AG04449 (cell line): ENCODE data around the gene HIP1R.

ENCODE experiments used
- CTCF ChIA-PET: fragments of 350-600 bp; formaldehyde crosslinking; extraction: SDS; loops from one replicate; lab custom pipeline; 2021; ENCODE audit warnings: antibody characterized with exemption; lab: Yijun Ruan, JAX
- POLR2A ChIA-PET: fragments of 400-600, 350-600 bp; formaldehyde crosslinking; extraction: SDS; loops from one replicate; lab custom pipeline; 2020; ENCODE audit warnings: antibody characterized with exemption, inconsistent platforms; lab: Yijun Ruan, JAX
- DNase-seq: peaks from one replicate; pipeline ENCODE4 v3.0.0-alpha.2; 2010; ENCODE audit warnings: low read depth, low spot score
- H3K4me3 ChIP-seq: 2 replicates; pipeline ENCODE4 v1.5.1; 2011; ENCODE audit warnings: low read depth, mild to moderate bottlenecking, control low read depth, low read length
- TF ChIP-seq, protein P1 (sequence below): IDR thresholded peaks from one replicate; pipeline ENCODE4 v1.5.1; 2011; ENCODE audit warnings: mild to moderate bottlenecking, moderate library complexity, low read length, control low read depth, inconsistent platforms; ENCODE audit not compliant: insufficient read depth; ENCODE audit errors: missing control alignments

Gene HIP1R

DNA sequence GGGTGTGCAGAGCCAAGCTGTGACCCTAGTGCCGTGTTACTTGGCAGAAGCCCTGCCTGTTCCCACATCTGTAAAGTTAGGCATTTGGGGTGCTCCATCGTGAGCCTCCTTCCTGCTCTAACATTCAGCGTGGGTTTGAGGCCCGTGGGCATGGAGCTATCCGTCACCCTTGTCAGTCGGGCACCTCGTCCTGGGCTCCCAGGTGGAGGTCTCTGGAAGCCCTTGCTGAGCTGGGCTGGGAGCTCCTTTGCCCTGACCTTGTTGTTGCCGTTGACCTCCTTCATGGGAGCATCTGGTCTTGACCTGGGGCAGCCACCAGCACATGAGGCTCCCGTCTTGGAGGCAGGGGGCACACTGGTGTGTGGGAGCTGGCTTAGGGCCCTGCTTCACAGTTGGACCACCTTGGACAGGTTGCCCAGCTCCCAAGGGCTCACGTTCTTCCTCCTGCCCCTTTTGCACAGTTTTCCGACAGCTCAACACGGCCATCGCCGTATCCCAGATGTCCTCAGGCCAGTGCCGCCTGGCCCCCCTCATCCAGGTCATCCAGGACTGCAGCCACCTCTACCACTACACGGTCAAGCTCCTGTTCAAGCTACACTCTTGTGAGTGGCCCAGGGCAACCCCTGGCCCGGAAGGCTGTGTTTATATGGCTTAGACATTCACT is 18.5 kb downstream of the HIP1R start:
- ChIA-PET CTCF (interaction anchor here (0.6 to 2.1 kb wide), 11 partner anchors 8 to 112 kb away, joined by 3 to 9 read pairs (median 3); partner anchors contain the start of gene ABCB9), POLR2A (no interaction called here)
- no peak for DNase-seq
- TF ChIP-seq, protein P1, sequence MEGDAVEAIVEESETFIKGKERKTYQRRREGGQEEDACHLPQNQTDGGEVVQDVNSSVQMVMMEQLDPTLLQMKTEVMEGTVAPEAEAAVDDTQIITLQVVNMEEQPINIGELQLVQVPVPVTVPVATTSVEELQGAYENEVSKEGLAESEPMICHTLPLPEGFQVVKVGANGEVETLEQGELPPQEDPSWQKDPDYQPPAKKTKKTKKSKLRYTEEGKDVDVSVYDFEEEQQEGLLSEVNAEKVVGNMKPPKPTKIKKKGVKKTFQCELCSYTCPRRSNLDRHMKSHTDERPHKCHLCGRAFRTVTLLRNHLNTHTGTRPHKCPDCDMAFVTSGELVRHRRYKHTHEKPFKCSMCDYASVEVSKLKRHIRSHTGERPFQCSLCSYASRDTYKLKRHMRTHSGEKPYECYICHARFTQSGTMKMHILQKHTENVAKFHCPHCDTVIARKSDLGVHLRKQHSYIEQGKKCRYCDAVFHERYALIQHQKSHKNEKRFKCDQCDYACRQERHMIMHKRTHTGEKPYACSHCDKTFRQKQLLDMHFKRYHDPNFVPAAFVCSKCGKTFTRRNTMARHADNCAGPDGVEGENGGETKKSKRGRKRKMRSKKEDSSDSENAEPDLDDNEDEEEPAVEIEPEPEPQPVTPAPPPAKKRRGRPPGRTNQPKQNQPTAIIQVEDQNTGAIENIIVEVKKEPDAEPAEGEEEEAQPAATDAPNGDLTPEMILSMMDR = no peak
- no peak overlapping the region for H3K4me3 ChIP-seq

DNA sequence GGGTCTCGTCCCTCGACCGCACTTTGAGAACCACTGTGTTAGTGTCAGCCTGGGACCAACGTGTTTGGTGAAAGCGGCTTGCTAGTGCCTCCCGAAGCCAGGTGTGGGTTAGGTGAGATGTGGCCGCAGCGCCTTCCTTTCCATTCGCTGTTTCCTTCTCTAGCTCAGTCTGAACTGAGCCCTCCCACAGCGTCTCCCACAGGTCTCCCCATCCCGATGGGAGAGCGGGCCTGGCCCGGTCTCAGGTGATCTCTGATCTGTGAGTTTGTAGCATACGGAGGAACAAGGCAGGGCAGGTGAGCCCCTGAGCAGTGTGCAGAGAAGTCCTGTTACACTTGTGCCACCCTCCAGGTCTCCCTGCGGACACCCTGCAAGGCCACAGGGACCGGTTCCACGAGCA is 19.3 kb downstream of the HIP1R start:
- ChIA-PET POLR2A (no interaction called here), CTCF (interaction anchor here (0.6 to 2.2 kb wide), 6 partner anchors 9 to 100 kb away, joined by 3 to 9 read pairs (median 4); no protein-coding TSS in a partner anchor)
- TF ChIP-seq, protein P1 = no peak
- no peak overlapping the region for H3K4me3 ChIP-seq
- no peak for DNase-seq

DNA sequence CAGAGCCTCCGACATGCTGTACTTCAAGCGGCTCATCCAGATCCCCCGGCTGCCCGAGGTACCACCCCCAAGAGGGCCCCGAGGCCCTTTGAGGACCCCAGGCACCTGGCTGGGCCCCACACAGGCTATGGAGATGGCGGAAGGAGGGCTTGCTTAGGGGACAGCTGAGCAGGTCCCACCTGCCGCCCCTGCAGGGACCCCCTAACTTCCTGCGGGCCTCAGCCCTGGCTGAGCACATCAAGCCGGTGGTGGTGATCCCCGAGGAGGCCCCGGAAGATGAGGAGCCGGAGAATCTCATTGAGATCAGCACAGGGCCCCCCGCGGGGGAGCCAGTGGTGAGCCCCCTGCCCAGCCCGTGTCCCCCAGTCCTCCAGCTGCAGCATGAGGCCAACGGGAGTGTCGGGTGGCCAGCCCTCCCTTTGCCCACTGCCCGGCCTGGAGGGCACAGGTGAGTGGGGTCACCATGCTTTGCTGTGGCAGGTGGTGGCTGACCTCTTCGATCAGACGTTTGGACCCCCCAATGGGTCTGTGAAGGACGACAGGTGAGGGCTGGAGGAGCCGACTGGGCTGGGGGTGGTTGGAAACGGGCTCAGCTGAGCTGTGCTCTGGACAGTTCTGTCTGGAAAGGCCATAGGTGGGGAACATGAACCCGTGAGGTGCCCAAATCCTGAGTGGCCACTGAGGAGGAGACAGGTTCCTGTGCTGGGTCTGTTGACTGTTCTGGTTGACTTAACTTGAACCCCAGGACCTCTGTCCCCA is 20.0 kb downstream of the HIP1R start:
- CTCF ChIA-PET = interaction anchor here (1.0 to 18.4 kb wide), 5 partner anchors 9 to 218 kb away, joined by 3 to 449 read pairs (median 6); no protein-coding TSS in a partner anchor
- no peak for DNase-seq
- TF ChIP-seq, protein P1 = no peak
- no peak overlapping the region for H3K4me3 ChIP-seq
- POLR2A ChIA-PET = interaction anchor here (1.5 kb wide), 1 partner anchor 378 kb away, joined by 5 read pairs; the partner anchor contains the start of genes MPHOSPH9 and MTRFR

DNA sequence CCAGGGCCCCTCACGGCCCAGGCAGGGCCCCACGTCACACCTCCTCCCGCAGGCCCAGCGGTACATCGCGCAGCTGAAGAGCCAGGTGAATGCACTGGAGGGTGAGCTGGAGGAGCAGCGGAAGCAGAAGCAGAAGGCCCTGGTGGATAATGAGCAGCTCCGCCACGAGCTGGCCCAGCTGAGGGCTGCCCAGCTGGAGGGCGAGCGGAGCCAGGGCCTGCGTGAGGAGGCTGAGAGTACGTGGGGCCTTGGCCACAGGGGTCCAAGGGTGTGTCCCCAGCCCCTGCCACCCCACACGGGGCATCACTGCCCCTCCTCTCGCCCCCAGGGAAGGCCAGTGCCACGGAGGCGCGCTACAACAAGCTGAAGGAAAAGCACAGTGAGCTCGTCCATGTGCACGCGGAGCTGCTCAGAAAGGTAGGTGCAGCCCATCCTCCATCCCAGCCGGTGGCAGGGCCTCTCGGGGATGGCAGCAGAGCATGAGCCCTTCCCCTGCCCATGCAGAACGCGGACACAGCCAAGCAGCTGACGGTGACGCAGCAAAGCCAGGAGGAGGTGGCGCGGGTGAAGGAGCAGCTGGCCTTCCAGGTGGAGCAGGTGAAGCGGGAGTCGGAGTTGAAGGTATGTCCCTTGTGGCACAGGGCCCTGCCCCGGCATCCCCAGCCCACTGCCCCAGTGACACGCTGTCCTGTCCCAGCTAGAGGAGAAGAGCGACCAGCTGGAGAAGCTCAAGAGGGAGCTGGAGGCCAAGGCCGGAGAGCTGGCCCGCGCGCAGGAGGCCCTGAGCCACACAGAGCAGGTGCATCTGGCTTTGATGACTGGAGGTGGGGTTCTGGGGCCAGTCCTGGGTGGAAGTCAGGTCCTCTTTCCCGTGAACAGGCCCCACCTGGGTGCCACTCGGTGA is 20.9 kb downstream of the HIP1R start:
- H3K4me3 ChIP-seq = no peak overlapping the region
- TF ChIP-seq, protein P1 = no peak
- ChIA-PET POLR2A (interaction anchor here (0.7 to 1.5 kb wide), 2 partner anchors 10 to 377 kb away, joined by 3 to 5 read pairs; partner anchors contain the start of genes MPHOSPH9 and MTRFR), CTCF (interaction anchor here (1.0 to 18.4 kb wide), 5 partner anchors 8 to 219 kb away, joined by 3 to 449 read pairs (median 6); no protein-coding TSS in a partner anchor)
- no peak for DNase-seq

DNA sequence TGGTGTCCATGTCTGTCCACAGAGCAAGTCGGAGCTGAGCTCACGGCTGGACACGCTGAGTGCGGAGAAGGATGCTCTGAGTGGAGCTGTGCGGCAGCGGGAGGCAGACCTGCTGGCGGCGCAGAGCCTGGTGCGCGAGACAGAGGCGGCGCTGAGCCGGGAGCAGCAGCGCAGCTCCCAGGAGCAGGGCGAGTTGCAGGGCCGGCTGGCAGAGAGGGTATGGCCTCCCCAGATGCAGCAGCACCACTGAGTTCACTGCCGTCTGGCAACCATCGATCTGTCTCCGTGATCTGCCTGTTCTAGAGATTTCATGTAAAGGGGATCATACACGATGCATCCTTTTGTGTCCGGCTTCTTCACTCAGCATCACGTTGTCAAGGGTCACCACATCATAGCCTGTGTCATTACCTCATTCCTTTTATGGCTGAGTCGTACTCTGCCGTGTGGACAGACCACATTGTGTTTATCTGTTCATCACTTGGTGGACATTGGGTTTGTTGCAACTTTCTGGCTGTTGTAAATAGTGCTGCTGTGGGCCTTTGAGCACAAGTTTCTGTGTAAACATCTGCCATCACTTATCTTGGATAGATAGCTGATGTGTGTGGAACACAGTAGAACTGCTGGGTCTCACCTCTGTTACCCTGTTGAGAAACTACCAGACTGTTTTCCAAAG is 21.9 kb downstream of the HIP1R start:
- POLR2A ChIA-PET = interaction anchor here (1.5 kb wide), 1 partner anchor 376 kb away, joined by 5 read pairs; the partner anchor contains the start of genes MPHOSPH9 and MTRFR
- H3K4me3 ChIP-seq = no peak overlapping the region
- CTCF ChIA-PET = interaction anchor here (0.9 to 18.4 kb wide), 9 partner anchors 8 to 381 kb away, joined by 3 to 449 read pairs (median 4); no protein-coding TSS in a partner anchor
- TF ChIP-seq, protein P1 = no peak
- DNase-seq = no peak
